ENCODE data around the gene QRFP.

DNA sequence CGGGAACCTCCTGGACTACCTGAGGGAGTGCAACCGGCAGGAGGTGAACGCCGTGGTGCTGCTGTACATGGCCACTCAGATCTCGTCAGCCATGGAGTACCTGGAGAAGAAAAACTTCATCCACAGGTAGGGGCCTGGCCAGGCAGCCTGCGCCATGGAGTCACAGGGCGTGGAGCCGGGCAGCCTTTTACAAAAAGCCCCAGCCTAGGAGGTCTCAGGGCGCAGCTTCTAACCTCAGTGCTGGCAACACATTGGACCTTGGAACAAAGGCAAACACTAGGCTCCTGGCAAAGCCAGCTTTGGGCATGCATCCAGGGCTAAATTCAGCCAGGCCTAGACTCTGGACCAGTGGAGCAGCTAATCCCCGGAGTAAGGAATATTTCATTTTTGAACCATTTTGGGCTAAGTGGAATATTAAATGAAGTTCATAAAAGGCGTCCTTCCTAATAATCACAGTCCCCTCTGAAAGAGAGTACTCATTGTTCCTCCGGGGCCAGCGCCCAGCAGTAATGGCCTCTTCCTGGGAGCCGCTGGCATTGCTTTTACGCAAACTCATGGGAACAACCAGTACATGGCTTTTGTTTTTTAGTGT, 23.6 kb downstream of the QRFP start:
- no peak for TF ChIP-seq JUND (IDR thresholded peaks at IDR 0.05; ENCODE audit: low read length)
- no peak for TF ChIP-seq HDAC2 (IDR thresholded peaks at IDR 0.05; ENCODE audit: borderline replicate concordance in 1 of 2, low read depth in 2 of 2, low read length in 2 of 2)
- TF ChIP-seq, protein P1, sequence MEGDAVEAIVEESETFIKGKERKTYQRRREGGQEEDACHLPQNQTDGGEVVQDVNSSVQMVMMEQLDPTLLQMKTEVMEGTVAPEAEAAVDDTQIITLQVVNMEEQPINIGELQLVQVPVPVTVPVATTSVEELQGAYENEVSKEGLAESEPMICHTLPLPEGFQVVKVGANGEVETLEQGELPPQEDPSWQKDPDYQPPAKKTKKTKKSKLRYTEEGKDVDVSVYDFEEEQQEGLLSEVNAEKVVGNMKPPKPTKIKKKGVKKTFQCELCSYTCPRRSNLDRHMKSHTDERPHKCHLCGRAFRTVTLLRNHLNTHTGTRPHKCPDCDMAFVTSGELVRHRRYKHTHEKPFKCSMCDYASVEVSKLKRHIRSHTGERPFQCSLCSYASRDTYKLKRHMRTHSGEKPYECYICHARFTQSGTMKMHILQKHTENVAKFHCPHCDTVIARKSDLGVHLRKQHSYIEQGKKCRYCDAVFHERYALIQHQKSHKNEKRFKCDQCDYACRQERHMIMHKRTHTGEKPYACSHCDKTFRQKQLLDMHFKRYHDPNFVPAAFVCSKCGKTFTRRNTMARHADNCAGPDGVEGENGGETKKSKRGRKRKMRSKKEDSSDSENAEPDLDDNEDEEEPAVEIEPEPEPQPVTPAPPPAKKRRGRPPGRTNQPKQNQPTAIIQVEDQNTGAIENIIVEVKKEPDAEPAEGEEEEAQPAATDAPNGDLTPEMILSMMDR (IDR thresholded peaks at IDR 0.05; ENCODE audit: control extremely low read depth in 1 of 3, insufficient read depth in 1 of 3, low read depth in 1 of 3, low read length in 3 of 3), result no peak
- TF ChIP-seq TAF7 (optimal IDR thresholded peaks at IDR 0.05; ENCODE audit: borderline replicate concordance, low read depth, low read length), result no peak
- no peak for TF ChIP-seq POLR2A (IDR thresholded peaks at IDR 0.05; ENCODE audit: control extremely low read depth in 1 of 2, low read depth in 2 of 2, low read length in 2 of 2)
- TF ChIP-seq EP300 (IDR thresholded peaks at IDR 0.05; ENCODE audit: borderline replicate concordance in 1 of 2, low read depth in 2 of 2, low read length in 2 of 2), result no peak
- TF ChIP-seq RAD21 (IDR thresholded peaks at IDR 0.05 in 1 of 2, conservative IDR thresholded peaks at IDR 0.05 in 1 of 2; ENCODE audit: low read depth in 2 of 2, low read length in 2 of 2), result no peak
- no peak for TF ChIP-seq PHF8 (conservative IDR thresholded peaks at IDR 0.05; ENCODE audit: low read depth, low read length)
- TF ChIP-seq SIN3A (conservative IDR thresholded peaks at IDR 0.05 in 1 of 2, IDR thresholded peaks at IDR 0.05 in 1 of 2; ENCODE audit: low read depth in 1 of 2, low read length in 2 of 2), result no peak

Measured in H1 (cell line).